Keratinocyte (primary cell): ENCODE data around the gene COPZ1. TPM values are rescaled to one million over a fixed set of nuclear protein-coding genes. Genes with fewer than 3 reads are reported as not detected.

Experiments
- DNase-seq: peaks from one replicate; pipeline ENCODE4 v3.0.0-alpha.2; 2011; ENCODE audit warnings: low read depth, missing footprints, low spot score
- FAIRE-seq: peaks from 2 replicates; lab custom pipeline; 2011; peaks lifted over from hg19 to GRCh38; lab: Jason Lieb, UNC
- H2AFZ ChIP-seq: 2 replicates; pipeline ENCODE4 v1.6.0; 2012; ENCODE audit warnings: low read length, control low read depth, inconsistent platforms; ENCODE audit not compliant: control insufficient read depth
- H3K27ac ChIP-seq: 2 replicates; pipeline ENCODE4 v1.5.1; 2011; ENCODE audit warnings: low read length; ENCODE audit not compliant: control insufficient read depth, insufficient read depth
- H3K27me3 ChIP-seq: 3 replicates; pipeline ENCODE4 v1.6.0; 2011; ENCODE audit warnings: low read length; ENCODE audit not compliant: control insufficient read depth, insufficient read depth; ENCODE audit errors: extremely low read depth
- H3K36me3 ChIP-seq, 2 experiments: 2 replicates in 1 of 2; 3 replicates in 1 of 2; pipeline ENCODE4 v1.5.1; 2011; ENCODE audit warnings: low read length in 2 of 2, mild to moderate bottlenecking in 1 of 2; ENCODE audit not compliant: control insufficient read depth in 2 of 2, insufficient read depth in 2 of 2; ENCODE audit errors: extremely low read depth in 1 of 2
- H3K4me1 ChIP-seq: 3 replicates; pipeline ENCODE4 v1.5.1; 2011; ENCODE audit warnings: low read length; ENCODE audit not compliant: control insufficient read depth, insufficient read depth; ENCODE audit errors: extremely low read depth
- H3K4me2 ChIP-seq: 3 replicates; pipeline ENCODE4 v1.6.0; 2011; ENCODE audit warnings: low read depth, low read length; ENCODE audit not compliant: control insufficient read depth, insufficient read depth; ENCODE audit errors: extremely low read depth
- H3K4me3 ChIP-seq, 3 experiments: fragments of 200-600 bp in 1 of 3; sonication (generic) in 1 of 3; 2 replicates in 2 of 3; 3 replicates in 1 of 3; pipeline ENCODE4 v1.5.1; 2011 to 2016; ENCODE audit warnings: low read length in 3 of 3, mild to moderate bottlenecking in 3 of 3, control low read depth in 2 of 3, inconsistent platforms in 1 of 3, low read depth in 1 of 3, mixed read lengths in 1 of 3, mixed run types in 1 of 3, moderate library complexity in 1 of 3; ENCODE audit not compliant: control insufficient read depth in 2 of 3, insufficient read depth in 2 of 3; ENCODE audit errors: extremely low read depth in 1 of 3
- H3K79me2 ChIP-seq: 2 replicates; pipeline ENCODE4 v1.6.0; 2012; ENCODE audit warnings: low read length; ENCODE audit not compliant: control insufficient read depth, insufficient read depth
- H3K9ac ChIP-seq: 3 replicates; pipeline ENCODE4 v1.6.0; 2011; ENCODE audit warnings: low read length; ENCODE audit not compliant: control insufficient read depth, insufficient read depth; ENCODE audit errors: extremely low read depth
- H3K9me1 ChIP-seq: 3 replicates; pipeline ENCODE4 v1.6.0; 2011; ENCODE audit warnings: low read length; ENCODE audit not compliant: control insufficient read depth, insufficient read depth; ENCODE audit errors: extremely low read depth
- H3K9me3 ChIP-seq: 2 replicates; pipeline ENCODE4 v1.5.1; 2012; ENCODE audit warnings: low read depth, low read length; ENCODE audit not compliant: control insufficient read depth
- H4K20me1 ChIP-seq: 3 replicates; pipeline ENCODE4 v1.6.0; 2011; ENCODE audit warnings: low read length; ENCODE audit not compliant: control insufficient read depth, insufficient read depth; ENCODE audit errors: extremely low read depth
- CTCF ChIP-seq, 3 experiments: IDR thresholded peaks in 1 of 3; conservative IDR thresholded peaks in 1 of 3; optimal IDR thresholded peaks in 1 of 3; 2 replicates in 2 of 3; 3 replicates in 1 of 3; pipeline versions ENCODE3 to v1.5.1; 2011; ENCODE audit warnings: low read length in 3 of 3, mild to moderate bottlenecking in 3 of 3, moderate library complexity in 2 of 3, control low read depth in 1 of 3, inconsistent platforms in 1 of 3; ENCODE audit not compliant: insufficient read depth in 2 of 3; ENCODE audit errors: extremely low read depth in 1 of 3
- EZH2 ChIP-seq: IDR thresholded peaks from one replicate; pipeline ENCODE4 v1.6.1; 2012; ENCODE audit warnings: inconsistent platforms, mild to moderate bottlenecking, low read length, moderate library complexity
- dilution Hi-C: fragments of 300-500 bp; cut with MboI; formaldehyde crosslinking; loops from one replicate; pipeline ENCODE4 v1.7.0; 2020; ENCODE audit warnings: low sequenced_read_pairs; ENCODE audit not compliant: extremely low pct_ligation_motif_present
- polyA plus RNA-seq, 5 experiments: library from polyadenylated mRNA; depleted of rRNA in 3 of 5; stranded (reverse) in 3 of 5; stranded (forward) in 1 of 5; unstranded in 1 of 5; fragments of >200 nt; gene quantifications; 1 replicate in 1 of 5; 2 replicates in 3 of 5; 3 replicates in 1 of 5; pipeline versions ENCODE4 v1.2.1 to v1.2.3, GENCODE V29; 2011 to 2012; ENCODE audit warnings: missing spikeins in 2 of 5, low read depth in 1 of 5, low replicate concordance in 1 of 5

COPZ1 gene
- polyA plus RNA-seq, 1 donor (not counting 4 experiments of a cell fraction or from before 2014, with no cell fraction given) = 280 TPM

- no peak overlapping the region for H3K4me2 ChIP-seq
- no peak overlapping the region for H3K4me3 ChIP-seq
- H4K20me1 ChIP-seq = no peaks in the 10 kb centered on the region
- H3K36me3 ChIP-seq = peaks cover 0 to 2% of the 10 kb centered on the region in 2 experiments
- no peaks in the 10 kb centered on the region for H3K9me1 ChIP-seq
- no peaks in the 10 kb centered on the region for H3K9me3 ChIP-seq
- no peaks in the 10 kb centered on the region for H3K79me2 ChIP-seq
- FAIRE-seq (no peak), DNase-seq (no peak)
- dilution Hi-C loops = no loop called here
- no peak overlapping the region for H2AFZ ChIP-seq
- TF ChIP-seq CTCF (optimal IDR thresholded peaks at IDR 0.05 in 1 of 3, IDR thresholded peaks at IDR 0.05 in 1 of 3, conservative IDR thresholded peaks at IDR 0.05 in 1 of 3; ENCODE audit: extremely low read depth in 1 of 3, insufficient read depth in 2 of 3, low read length in 3 of 3) (no peak), EZH2 (no peak)
- H3K4me1 ChIP-seq = peaks cover 25% of the 10 kb centered on the region
- H3K27me3 ChIP-seq = no peaks in the 10 kb centered on the region
- no peak overlapping the region for H3K27ac ChIP-seq
- H3K9ac ChIP-seq = no peak overlapping the region
These were observed 32.0 kb downstream of the COPZ1 start for GRCh38 chr12:54356951-54357356.

DNA sequence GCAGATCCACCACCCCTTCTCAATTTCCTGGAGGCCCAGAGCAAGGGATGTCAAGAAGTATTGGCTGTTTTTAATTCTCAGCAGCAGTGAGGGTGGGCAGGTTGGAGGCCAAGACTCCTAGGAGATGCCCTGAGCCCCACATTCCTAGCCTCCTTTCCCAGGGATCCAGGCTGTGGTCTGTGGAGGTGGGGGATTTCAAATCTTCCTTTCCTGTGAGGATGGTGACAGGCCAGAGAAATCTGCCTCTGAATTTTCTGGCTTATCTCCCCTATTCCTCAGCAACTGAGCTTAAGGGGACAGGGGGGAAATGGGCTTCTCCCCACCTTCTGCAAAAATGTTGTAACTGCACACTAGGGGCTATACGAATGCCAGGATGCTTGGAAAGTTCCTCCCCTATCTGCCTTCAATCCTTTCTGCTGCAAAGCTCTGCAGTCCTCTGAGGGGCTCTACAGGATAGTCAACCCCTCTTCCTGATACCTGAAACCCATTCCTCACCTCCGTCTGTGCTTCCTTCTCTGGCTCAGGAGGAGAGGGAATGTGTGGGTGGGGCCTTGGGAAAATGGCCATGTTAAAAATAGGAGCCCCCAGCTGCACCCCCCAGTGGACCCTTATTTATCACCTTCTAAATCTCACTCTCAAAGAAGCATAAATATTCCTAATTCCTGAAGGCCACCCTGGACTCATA lies 32.7 kb downstream of the COPZ1 start:
- dilution Hi-C loops = no loop called here
- Histone ChIP-seq H2AFZ (no peak overlapping the region), H3K4me1 (peaks cover 25% of the 10 kb centered on the region), H3K79me2 (no peaks in the 10 kb centered on the region), H3K4me2 (peak overlapping the region; percentile 100), H3K4me3 (no peak overlapping the region), H3K9me3 (no peaks in the 10 kb centered on the region), H3K9me1 (no peaks in the 10 kb centered on the region), H3K36me3 (no peaks in the 10 kb centered on the region), H3K27ac (no peak overlapping the region), H4K20me1 (no peaks in the 10 kb centered on the region), H3K9ac (peak overlapping the region; percentile 98), H3K27me3 (no peaks in the 10 kb centered on the region)
- TF ChIP-seq EZH2 (no peak), CTCF (optimal IDR thresholded peaks at IDR 0.05 in 1 of 3, IDR thresholded peaks at IDR 0.05 in 1 of 3, conservative IDR thresholded peaks at IDR 0.05 in 1 of 3; ENCODE audit: extremely low read depth in 1 of 3, insufficient read depth in 2 of 3, low read length in 3 of 3) (no peak)
- FAIRE-seq = no peak
- DNase-seq = no peak
